ENCODE results near the gene TREX2.

The TREX2 gene

GRCh38 chrX:153400146-153401132, 45.4 kb downstream of the TREX2 start:
- no peak overlapping the region for H3K4me3 ChIP-seq (ENCODE audit: low read depth, low read length, poor library complexity, severe bottlenecking)

GRCh38 chrX:153398275-153398960, 47.4 kb downstream of the TREX2 start:
- H3K4me3 ChIP-seq (ENCODE audit: low read depth, low read length, poor library complexity, severe bottlenecking): no peak overlapping the region
- H3K4me1 ChIP-seq (ENCODE audit: insufficient read depth, low read length, severe bottlenecking): no peaks in the 10 kb centered on the region
- H3K79me2 ChIP-seq (ENCODE audit: insufficient read depth, low read length): no peaks in the 10 kb centered on the region
- no peak for TF ChIP-seq EZH2 (IDR thresholded peaks at IDR 0.05; ENCODE audit: borderline replicate concordance, low read length)
- TF ChIP-seq CTCF (IDR thresholded peaks at IDR 0.05; ENCODE audit: low read length): no peak
- no peak overlapping the region for H3K9ac ChIP-seq (ENCODE audit: low read length)
- H3K27ac ChIP-seq (ENCODE audit: low read depth, low read length, poor library complexity, severe bottlenecking): no peak overlapping the region
- H2AFZ ChIP-seq (ENCODE audit: low read length): no peak overlapping the region
- no peaks in the 10 kb centered on the region for H3K9me2 ChIP-seq (ENCODE audit: low read depth, low read length)
- no peaks in the 10 kb centered on the region for H3K27me3 ChIP-seq (ENCODE audit: insufficient read depth, low read length)
- H3K36me3 ChIP-seq (ENCODE audit: insufficient read depth, low read length): no peaks in the 10 kb centered on the region
- no peaks in the 10 kb centered on the region for H3K9me3 ChIP-seq (ENCODE audit: low read length)
- H3F3A ChIP-seq (ENCODE audit: insufficient read depth, low read length): no peaks in the 10 kb centered on the region
- no peak overlapping the region for H3K4me2 ChIP-seq (ENCODE audit: low read length)
- no peaks in the 10 kb centered on the region for H4K20me1 ChIP-seq (ENCODE audit: insufficient read depth, low read length)

More at GRCh38 chrX:153400146-153401132, 45.4 kb downstream of the TREX2 start:
- Histone ChIP-seq H2AFZ (ENCODE audit: low read length) (no peak overlapping the region), H3K9ac (ENCODE audit: low read length) (no peak overlapping the region), H3F3A (ENCODE audit: insufficient read depth, low read length) (no peaks in the 10 kb centered on the region), H3K9me2 (ENCODE audit: low read depth, low read length) (no peaks in the 10 kb centered on the region), H3K36me3 (ENCODE audit: insufficient read depth, low read length) (no peaks in the 10 kb centered on the region), H3K79me2 (ENCODE audit: insufficient read depth, low read length) (no peaks in the 10 kb centered on the region), H3K27me3 (ENCODE audit: insufficient read depth, low read length) (no peaks in the 10 kb centered on the region), H3K4me1 (ENCODE audit: insufficient read depth, low read length, severe bottlenecking) (no peaks in the 10 kb centered on the region), H3K9me3 (ENCODE audit: low read length) (no peaks in the 10 kb centered on the region), H3K4me2 (ENCODE audit: low read length) (no peak overlapping the region), H3K27ac (ENCODE audit: low read depth, low read length, poor library complexity, severe bottlenecking) (no peak overlapping the region), H4K20me1 (ENCODE audit: insufficient read depth, low read length) (no peaks in the 10 kb centered on the region)
- TF ChIP-seq CTCF (IDR thresholded peaks at IDR 0.05; ENCODE audit: low read length) (peak; percentile 94), EZH2 (IDR thresholded peaks at IDR 0.05; ENCODE audit: borderline replicate concordance, low read length) (no peak)

GRCh38 chrX:153397256-153397960, 48.4 kb downstream of the TREX2 start:
- Histone ChIP-seq H3K27ac (ENCODE audit: low read depth, low read length, poor library complexity, severe bottlenecking) (no peak overlapping the region), H3K4me3 (ENCODE audit: low read depth, low read length, poor library complexity, severe bottlenecking) (no peak overlapping the region), H3K79me2 (ENCODE audit: insufficient read depth, low read length) (no peaks in the 10 kb centered on the region), H3K4me2 (ENCODE audit: low read length) (no peak overlapping the region), H3F3A (ENCODE audit: insufficient read depth, low read length) (no peaks in the 10 kb centered on the region), H3K27me3 (ENCODE audit: insufficient read depth, low read length) (no peaks in the 10 kb centered on the region), H2AFZ (ENCODE audit: low read length) (no peak overlapping the region), H3K9me2 (ENCODE audit: low read depth, low read length) (no peaks in the 10 kb centered on the region), H3K36me3 (ENCODE audit: insufficient read depth, low read length) (no peaks in the 10 kb centered on the region), H3K9me3 (ENCODE audit: low read length) (no peaks in the 10 kb centered on the region), H3K9ac (ENCODE audit: low read length) (no peak overlapping the region), H3K4me1 (ENCODE audit: insufficient read depth, low read length, severe bottlenecking) (no peaks in the 10 kb centered on the region), H4K20me1 (ENCODE audit: insufficient read depth, low read length) (no peaks in the 10 kb centered on the region)
- TF ChIP-seq EZH2 (IDR thresholded peaks at IDR 0.05; ENCODE audit: borderline replicate concordance, low read length) (no peak), CTCF (IDR thresholded peaks at IDR 0.05; ENCODE audit: low read length) (no peak)
